ENCODE results near the gene GNPAT. TPM values are rescaled to one million over a fixed set of nuclear protein-coding genes. Genes with fewer than 3 reads are reported as not detected.

Gene GNPAT
- total and polyA plus RNA-seq, 8 donors: 35.1 to 89.5 (median 71.6) TPM

DNA sequence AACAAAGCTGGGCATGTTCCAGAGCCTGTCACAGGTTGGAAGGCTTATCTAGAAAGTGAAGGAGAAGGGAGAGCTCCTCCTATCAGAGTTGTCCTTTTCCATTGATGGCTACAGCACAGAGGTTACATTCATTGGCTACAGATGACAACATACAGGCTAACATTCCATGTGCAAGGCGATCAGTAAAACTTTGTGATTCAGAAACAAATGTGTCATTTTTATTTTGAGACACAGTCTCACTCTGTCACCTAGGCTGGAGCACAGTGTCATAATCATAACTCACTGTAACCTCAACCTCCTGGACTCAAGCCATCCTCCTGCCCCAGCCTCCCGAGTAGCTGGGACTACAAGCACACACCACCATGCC, 46.6 kb upstream of the GNPAT start:
- TF ChIP-seq CTCF (IDR thresholded peaks at IDR 0.05): no peak
- Histone ChIP-seq H3K36me3 (no peaks in the 10 kb centered on the region), H3K9me3 (peaks cover 0 to 4% of the 10 kb centered on the region in 2 donors), H3K4me1 (peaks cover 6 to 8% of the 10 kb centered on the region in 2 donors), H3K27ac (no peak overlapping the region), H3K4me3 (no peak overlapping the region), H3K27me3 (no peaks in the 10 kb centered on the region)
- ATAC-seq: no peak
- no peak for DNase-seq
- intact Hi-C loops (cut with DNase I): no loop called here

DNA sequence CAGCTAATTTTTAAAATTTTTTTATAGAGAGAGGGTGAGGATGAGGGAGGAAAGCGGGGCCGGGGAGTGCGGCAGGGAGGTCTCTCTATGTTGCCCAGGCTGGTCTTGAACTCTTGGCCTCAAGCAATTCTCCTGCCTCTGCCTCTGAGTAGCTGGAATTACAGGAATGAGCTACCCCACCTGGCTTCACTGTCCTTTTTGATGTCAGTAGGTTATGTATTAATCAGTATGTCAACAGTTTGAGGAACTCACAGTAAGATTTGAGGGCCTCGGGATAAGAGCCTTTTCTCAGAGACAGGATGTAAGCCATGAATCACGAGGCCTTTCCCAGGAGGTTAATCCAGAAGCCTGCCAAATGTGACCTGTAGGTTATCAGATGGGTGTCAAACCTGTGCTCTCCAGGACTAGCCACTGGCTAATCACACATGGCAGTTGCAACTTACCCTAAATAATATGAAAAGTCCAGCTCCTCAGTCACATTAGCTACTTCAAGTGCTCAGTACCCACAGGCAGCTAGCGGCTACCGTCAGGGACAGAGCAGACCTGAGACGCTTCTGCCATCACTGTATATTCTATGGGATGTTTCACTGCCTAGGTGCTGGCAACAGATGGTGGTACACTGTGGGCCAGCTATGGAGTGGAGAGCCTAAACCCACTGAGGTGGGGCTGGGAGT, 46.0 kb upstream of the GNPAT start:
- intact Hi-C loops (cut with DNase I): no loop called here
- Histone ChIP-seq H3K4me1 (peaks cover 6 to 8% of the 10 kb centered on the region in 2 donors), H3K27me3 (no peaks in the 10 kb centered on the region), H3K4me3 (no peak overlapping the region), H3K36me3 (no peaks in the 10 kb centered on the region), H3K27ac (no peak overlapping the region), H3K9me3 (peaks cover 0 to 1% of the 10 kb centered on the region in 2 donors)
- ATAC-seq: peak; percentile 59
- DNase-seq: no peak
- no peak for TF ChIP-seq CTCF (IDR thresholded peaks at IDR 0.05)

DNA sequence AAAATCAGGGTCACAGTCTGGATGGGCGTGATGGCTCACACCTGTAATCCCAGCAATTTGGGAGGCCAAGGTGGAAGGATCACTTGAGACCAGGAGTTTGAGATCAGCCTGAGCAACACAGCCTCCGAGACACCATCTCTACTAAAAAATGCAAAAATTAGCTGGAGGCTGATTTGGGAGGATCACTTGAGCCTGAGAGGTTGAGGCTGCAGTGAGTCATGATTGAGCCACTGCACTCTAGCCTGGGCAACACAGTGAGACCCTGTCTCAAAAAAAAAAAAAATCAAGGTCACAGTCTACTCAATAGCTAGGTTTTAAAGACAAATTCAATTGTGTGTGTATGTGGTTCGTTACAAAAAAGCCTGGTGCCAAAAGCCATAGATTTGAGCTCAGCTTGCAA, 44.7 kb upstream of the GNPAT start:
- Histone ChIP-seq H3K27ac (no peak overlapping the region), H3K36me3 (no peaks in the 10 kb centered on the region), H3K4me3 (no peak overlapping the region), H3K9me3 (no peaks in the 10 kb centered on the region), H3K27me3 (no peaks in the 10 kb centered on the region), H3K4me1 (peaks cover 6 to 8% of the 10 kb centered on the region in 2 donors)
- no peak for TF ChIP-seq CTCF (IDR thresholded peaks at IDR 0.05)
- ATAC-seq (no peak), DNase-seq (no peak)
- intact Hi-C loops (cut with DNase I): no loop called here

DNA sequence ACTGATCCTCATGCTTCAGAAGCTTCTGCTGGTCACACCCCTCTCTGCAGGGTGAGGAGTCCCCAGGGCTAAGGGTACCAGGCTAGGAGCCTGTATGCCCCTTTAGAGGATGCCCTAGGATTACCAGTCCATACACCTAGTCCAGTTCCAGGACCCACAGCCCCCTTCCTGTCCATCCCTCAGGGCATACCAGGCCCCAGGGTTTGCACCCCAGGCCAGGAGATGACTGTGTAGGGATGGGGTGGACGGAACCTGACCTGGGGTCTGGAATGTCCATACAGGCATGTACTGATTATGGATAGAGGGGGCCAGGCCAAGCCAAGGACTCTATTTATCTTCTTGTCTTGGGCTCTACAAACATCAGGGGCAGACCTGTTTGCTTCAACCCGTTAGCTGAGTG, 44.3 kb upstream of the GNPAT start:
- Histone ChIP-seq H3K36me3 (no peaks in the 10 kb centered on the region), H3K9me3 (no peaks in the 10 kb centered on the region), H3K27me3 (no peaks in the 10 kb centered on the region), H3K27ac (no peak overlapping the region), H3K4me3 (no peak overlapping the region), H3K4me1 (peaks cover 6 to 8% of the 10 kb centered on the region in 2 donors)
- intact Hi-C loops (cut with DNase I): no loop called here
- ATAC-seq (no peak), DNase-seq (no peak)
- no peak for TF ChIP-seq CTCF (IDR thresholded peaks at IDR 0.05)

GRCh38 chr1:231199868-231200267, 41.1 kb upstream of the GNPAT start:
- no peaks in the 10 kb centered on the region for H3K9me3 ChIP-seq
- DNase-seq (no peak), ATAC-seq (no peak)
- H3K36me3 ChIP-seq: no peaks in the 10 kb centered on the region
- peaks cover 0 to 17% of the 10 kb centered on the region in 2 donors for H3K27me3 ChIP-seq
- TF ChIP-seq CTCF (IDR thresholded peaks at IDR 0.05): no peak
- no peaks in the 10 kb centered on the region for H3K4me1 ChIP-seq
- no peak overlapping the region for H3K4me3 ChIP-seq
- intact Hi-C loops (cut with DNase I): no loop called here
- H3K27ac ChIP-seq: no peak overlapping the region

All from left lung (tissue), 10 donors.